GM23338 (cell line): Measurements from ENCODE around the gene KCNH8. TPM values are rescaled to one million over a fixed set of nuclear protein-coding genes. Genes with fewer than 3 reads are reported as not detected.

ENCODE experiments used
- ATAC-seq: fragments of 200-7000 bp; cut with Tn5 transposase; 3 replicates; pipeline ENCODE4 v1.9.1; 2020
- DNase-seq: peaks from one replicate; pipeline ENCODE4 v3.0.0-alpha.2; 2015; ENCODE audit warnings: low spot score
- H2AFZ ChIP-seq: fragments of 200-600 bp; sonication (generic); 2 replicates; pipeline ENCODE4 v1.8.0; 2016; ENCODE audit warnings: antibody characterized with exemption, mild to moderate bottlenecking, moderate library complexity
- H3F3A ChIP-seq: fragments of 200-600 bp; sonication (generic); replicated peaks from 2 replicates; pipeline ENCODE4 v1.8.0; 2017; ENCODE audit warnings: antibody characterized with exemption, mixed run types, low read depth
- H3K27ac ChIP-seq: fragments of 200-600 bp; sonication (generic); 2 replicates; pipeline ENCODE4 v1.6.1; 2016; ENCODE audit warnings: low read depth
- H3K27me3 ChIP-seq: fragments of 200-600 bp; sonication (generic); 2 replicates; pipeline ENCODE4 v1.8.0; 2016; ENCODE audit warnings: mild to moderate bottlenecking, mixed run types, moderate library complexity; ENCODE audit not compliant: insufficient read depth
- H3K36me3 ChIP-seq: fragments of 200-600 bp; sonication (generic); 2 replicates; pipeline ENCODE4 v1.8.0; 2016; ENCODE audit warnings: mild to moderate bottlenecking; ENCODE audit not compliant: insufficient read depth
- H3K4me1 ChIP-seq: fragments of 200-600 bp; sonication (generic); 2 replicates; pipeline ENCODE4 v1.8.0; 2016; ENCODE audit warnings: mild to moderate bottlenecking, moderate library complexity; ENCODE audit not compliant: insufficient read depth
- H3K4me2 ChIP-seq: fragments of 200-600 bp; sonication (generic); 2 replicates; pipeline ENCODE4 v1.7.1; 2017; ENCODE audit warnings: mixed run types
- H3K4me3 ChIP-seq: fragments of 200-600 bp; sonication (generic); 2 replicates; pipeline ENCODE4 v1.6.1; 2016; ENCODE audit warnings: mixed run types
- H3K79me2 ChIP-seq: fragments of 200-600 bp; sonication (generic); replicated peaks from 2 replicates; pipeline ENCODE4 v1.8.0; 2017; ENCODE audit warnings: mild to moderate bottlenecking; ENCODE audit not compliant: insufficient read depth
- H3K9me2 ChIP-seq: fragments of 200-600 bp; sonication (generic); 2 replicates; pipeline ENCODE4 v1.8.0; 2017; ENCODE audit not compliant: insufficient read depth
- H4K20me1 ChIP-seq: fragments of 200-600 bp; sonication (generic); replicated peaks from 2 replicates; pipeline ENCODE4 v1.8.0; 2017; ENCODE audit warnings: mild to moderate bottlenecking; ENCODE audit not compliant: insufficient read depth
- H3K27ac Mint-ChIP-seq: 2 replicates; pipeline ENCODE4 v1.8.0; 2020; ENCODE audit warnings: inconsistent platforms, mild to moderate bottlenecking, moderate library complexity, mixed read lengths
- H3K27me3 Mint-ChIP-seq: 3 replicates; pipeline ENCODE4 v1.8.0; 2022; ENCODE audit warnings: low read depth, mild to moderate bottlenecking, moderate library complexity, mixed read lengths, inconsistent platforms; ENCODE audit not compliant: insufficient read depth, poor library complexity
- H3K36me3 Mint-ChIP-seq: 3 replicates; pipeline ENCODE4 v1.8.0; 2021; ENCODE audit warnings: low read depth, mild to moderate bottlenecking, inconsistent platforms, moderate library complexity, mixed read lengths
- H3K4me1 Mint-ChIP-seq: 3 replicates; pipeline ENCODE4 v1.8.0; 2020; ENCODE audit warnings: mild to moderate bottlenecking, inconsistent platforms, mixed read lengths
- H3K4me3 Mint-ChIP-seq: 3 replicates; pipeline ENCODE4 v1.8.0; 2021; ENCODE audit warnings: moderate library complexity, mild to moderate bottlenecking, inconsistent platforms, mixed read lengths
- H3K9me3 Mint-ChIP-seq: 3 replicates; pipeline ENCODE4 v1.8.0; 2020; ENCODE audit warnings: moderate library complexity, mild to moderate bottlenecking, inconsistent platforms, mixed read lengths
- EZH2phosphoT487 ChIP-seq: fragments of 200-600 bp; sonication (generic); IDR thresholded peaks from one replicate; pipeline ENCODE4 v1.8.1; 2018; ENCODE audit warnings: antibody characterized with exemption; ENCODE audit not compliant: unreplicated experiment
- ZNF114 ChIP-seq: fragments of 250-450 bp; sonication (Bioruptor Pico); IDR thresholded peaks from 2 replicates; pipeline ENCODE4 v1.5.0; 2020; ENCODE audit warnings: mild to moderate bottlenecking, moderate library complexity
- ZNF331 ChIP-seq: fragments of 250-450 bp; sonication (Bioruptor Pico); IDR thresholded peaks from 2 replicates; pipeline ENCODE4 v1.5.0; 2020; ENCODE audit warnings: low read depth, mild to moderate bottlenecking, moderate library complexity
- ZNF462 ChIP-seq: fragments of 250-450 bp; sonication (Bioruptor Pico); IDR thresholded peaks from 2 replicates; pipeline ENCODE4 v1.5.0; 2020; ENCODE audit warnings: mild to moderate bottlenecking, moderate library complexity
- polyA plus RNA-seq: library from polyadenylated mRNA; unstranded; fragments of >200 nt; fragmentation: Nextera tagmentation; extraction: Ambion mirVana; gene quantifications from 2 replicates; pipeline ENCODE4 v1.2.1, GENCODE V29; 2016
- total RNA-seq: library from RNA; depleted of rRNA; stranded (reverse); fragments of >200 nt; shearing (Covaris generic); gene quantifications from 2 replicates; pipeline ENCODE4 v1.2.3, GENCODE V29; 2014

Gene KCNH8
- total and polyA plus RNA-seq, 2 experiments from 2014 or later = 1.3 to 3.4 TPM

- DNase-seq = peak; percentile 35
- H3K4me3 Mint-ChIP-seq = no peak overlapping the region; the same call in 2 of the 3 replicates
- peaks cover 29% of the 10 kb centered on the region for H3K4me1 Mint-ChIP-seq
- peaks cover 2% of the 10 kb centered on the region; the same call in 1 of the 3 replicates for H3K36me3 Mint-ChIP-seq
- Histone ChIP-seq H3F3A (no peaks in the 10 kb centered on the region), H3K9me2 (0 out of 2 replicates have a peak, but pooled peaks cover 3% of the 10 kb centered on the region), H2AFZ (no peak overlapping the region), H3K27ac (no peak overlapping the region), H3K4me2 (peak overlapping the region; percentile 50), H3K36me3 (no peaks in the 10 kb centered on the region), H3K79me2 (no peaks in the 10 kb centered on the region), H3K4me1 (peaks cover 37% of the 10 kb centered on the region), H4K20me1 (no peaks in the 10 kb centered on the region), H3K4me3 (no peak overlapping the region), H3K27me3 (no peaks in the 10 kb centered on the region)
- H3K9me3 Mint-ChIP-seq = peaks cover 5% of the 10 kb centered on the region; the same call in 1 of the 3 replicates
- H3K27ac Mint-ChIP-seq = peak overlapping the region; percentile 78; the same call in 1 of the 2 replicates
- no peaks in the 10 kb centered on the region for H3K27me3 Mint-ChIP-seq
- ATAC-seq = peak; percentile 66
- TF ChIP-seq ZNF331 (CRISPR knock-in tag) = no peak
These were observed 145.0 kb downstream of the KCNH8 start for GRCh38 chr3:19293295-19293694.

- no peak for DNase-seq
- no peak overlapping the region for H2AFZ ChIP-seq
- no peaks in the 10 kb centered on the region for H3K9me2 ChIP-seq
- H4K20me1 ChIP-seq = no peaks in the 10 kb centered on the region
- no peak for ATAC-seq
- no peak for TF ChIP-seq EZH2phosphoT487
- TF ChIP-seq ZNF114 (CRISPR knock-in tag) = no peak
- no peak for TF ChIP-seq ZNF462
- H3F3A ChIP-seq = no peaks in the 10 kb centered on the region
- H3K9me3 Mint-ChIP-seq = no peaks in the 10 kb centered on the region
- H3K36me3 ChIP-seq = no peaks in the 10 kb centered on the region
- H3K27ac Mint-ChIP-seq = no peak overlapping the region
- peaks cover 37% of the 10 kb centered on the region for H3K4me1 ChIP-seq
- no peak overlapping the region for H3K27ac ChIP-seq
- no peaks in the 10 kb centered on the region for H3K79me2 ChIP-seq
- no peaks in the 10 kb centered on the region for H3K36me3 Mint-ChIP-seq
- H3K27me3 Mint-ChIP-seq = no peaks in the 10 kb centered on the region
- no peak overlapping the region for H3K4me2 ChIP-seq
- H3K4me3 Mint-ChIP-seq = no peak overlapping the region
- no peaks in the 10 kb centered on the region for H3K27me3 ChIP-seq
- peaks cover 29% of the 10 kb centered on the region for H3K4me1 Mint-ChIP-seq
- H3K4me3 ChIP-seq = no peak overlapping the region
These were observed 146.9 kb downstream of the KCNH8 start for GRCh38 chr3:19295208-19295607.
